Measurements from ENCODE around the gene SH2D3C. TPM values are rescaled to one million over a fixed set of nuclear protein-coding genes. Genes with fewer than 3 reads are reported as not detected.

The SH2D3C gene
- total RNA-seq, 4 donors from 2014 or later, result 1.4 to 22.3 (median 4.1) TPM

DNA sequence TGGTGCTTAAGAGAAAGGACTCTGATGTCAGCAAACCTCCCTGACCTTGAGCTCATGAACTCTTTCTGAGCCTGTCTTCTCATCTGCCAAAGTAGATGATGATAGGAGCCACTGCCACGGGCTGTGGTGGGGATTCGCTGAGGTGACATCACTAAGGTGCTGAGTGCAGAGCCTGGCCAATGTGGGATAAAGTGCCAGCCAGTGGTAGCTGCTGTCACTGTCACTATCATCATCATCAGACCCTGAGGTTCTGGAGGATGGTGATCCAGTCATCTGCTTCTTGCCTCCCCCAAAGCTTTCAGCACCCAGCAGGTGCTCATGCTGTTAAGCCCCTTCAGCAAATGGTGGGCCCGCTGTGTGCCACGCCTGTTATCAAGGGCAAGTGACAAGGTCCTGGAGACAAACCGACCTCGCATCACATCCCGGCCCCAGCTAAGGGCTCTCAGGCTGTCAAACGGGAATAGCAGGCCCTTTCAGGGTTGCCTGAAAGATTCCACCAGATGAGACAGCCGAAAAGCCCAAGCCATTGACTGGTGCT is 30.6 kb upstream of the SH2D3C start:
- peaks cover under 1 to 24% (median 3%) of the 10 kb centered on the region in 4 donors for H3K4me1 ChIP-seq
- no peaks in the 10 kb centered on the region for H3K9me3 ChIP-seq
- peak overlapping the region in 2 of 4 donors; percentile 22 to 46 for H3K4me3 ChIP-seq
- peaks cover 0 to 55% (median 0%) of the 10 kb centered on the region in 3 donors for H3K36me3 ChIP-seq
- peak overlapping the region in 1 of 4 donors; percentile 84 for H3K27ac ChIP-seq
- DNase-seq, result no peak
- TF ChIP-seq POLR2A (IDR thresholded peaks at IDR 0.05), result no peak
- TF ChIP-seq, protein P1, sequence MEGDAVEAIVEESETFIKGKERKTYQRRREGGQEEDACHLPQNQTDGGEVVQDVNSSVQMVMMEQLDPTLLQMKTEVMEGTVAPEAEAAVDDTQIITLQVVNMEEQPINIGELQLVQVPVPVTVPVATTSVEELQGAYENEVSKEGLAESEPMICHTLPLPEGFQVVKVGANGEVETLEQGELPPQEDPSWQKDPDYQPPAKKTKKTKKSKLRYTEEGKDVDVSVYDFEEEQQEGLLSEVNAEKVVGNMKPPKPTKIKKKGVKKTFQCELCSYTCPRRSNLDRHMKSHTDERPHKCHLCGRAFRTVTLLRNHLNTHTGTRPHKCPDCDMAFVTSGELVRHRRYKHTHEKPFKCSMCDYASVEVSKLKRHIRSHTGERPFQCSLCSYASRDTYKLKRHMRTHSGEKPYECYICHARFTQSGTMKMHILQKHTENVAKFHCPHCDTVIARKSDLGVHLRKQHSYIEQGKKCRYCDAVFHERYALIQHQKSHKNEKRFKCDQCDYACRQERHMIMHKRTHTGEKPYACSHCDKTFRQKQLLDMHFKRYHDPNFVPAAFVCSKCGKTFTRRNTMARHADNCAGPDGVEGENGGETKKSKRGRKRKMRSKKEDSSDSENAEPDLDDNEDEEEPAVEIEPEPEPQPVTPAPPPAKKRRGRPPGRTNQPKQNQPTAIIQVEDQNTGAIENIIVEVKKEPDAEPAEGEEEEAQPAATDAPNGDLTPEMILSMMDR (IDR thresholded peaks at IDR 0.05), result no peak
- no peaks in the 10 kb centered on the region for H3K27me3 ChIP-seq

DNA sequence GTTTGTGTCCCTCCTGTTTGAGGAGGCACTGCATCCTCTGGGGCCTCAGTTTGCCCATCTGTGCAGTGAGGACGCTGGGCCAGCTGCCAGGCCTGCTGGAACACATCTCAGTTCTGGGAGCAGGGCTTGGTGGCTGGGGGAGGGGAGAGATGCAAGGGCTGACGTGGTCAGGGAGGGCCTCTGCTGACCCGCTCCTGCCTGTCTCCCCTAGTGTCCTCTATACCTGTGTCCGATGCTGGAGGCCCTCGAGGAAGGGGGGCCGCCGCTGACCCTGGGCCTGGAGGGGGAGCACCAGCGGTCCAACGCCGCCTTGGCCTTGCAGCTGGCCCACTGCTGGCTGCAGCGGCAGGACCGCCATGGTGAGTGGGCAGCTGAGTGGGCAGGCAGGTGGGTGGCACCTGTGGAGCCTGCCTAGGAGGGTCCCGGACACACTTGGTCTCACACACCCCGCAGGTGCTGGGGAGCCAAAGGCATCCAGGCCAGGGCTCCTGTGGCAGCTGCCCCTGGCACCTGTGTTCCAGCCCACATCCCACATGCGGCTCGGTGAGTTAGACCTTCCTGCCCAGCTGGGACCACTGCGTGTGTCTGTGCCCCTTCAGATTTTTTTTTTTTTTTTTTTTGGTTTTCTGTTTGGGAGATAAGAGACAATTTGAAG is 30.0 kb upstream of the SH2D3C start:
- no peak for TF ChIP-seq POLR2A (IDR thresholded peaks at IDR 0.05)
- TF ChIP-seq, protein P1 (IDR thresholded peaks at IDR 0.05), result no peak
- no peaks in the 10 kb centered on the region for H3K27me3 ChIP-seq
- peaks cover 0 to 49% (median 0%) of the 10 kb centered on the region in 3 donors for H3K36me3 ChIP-seq

DNA sequence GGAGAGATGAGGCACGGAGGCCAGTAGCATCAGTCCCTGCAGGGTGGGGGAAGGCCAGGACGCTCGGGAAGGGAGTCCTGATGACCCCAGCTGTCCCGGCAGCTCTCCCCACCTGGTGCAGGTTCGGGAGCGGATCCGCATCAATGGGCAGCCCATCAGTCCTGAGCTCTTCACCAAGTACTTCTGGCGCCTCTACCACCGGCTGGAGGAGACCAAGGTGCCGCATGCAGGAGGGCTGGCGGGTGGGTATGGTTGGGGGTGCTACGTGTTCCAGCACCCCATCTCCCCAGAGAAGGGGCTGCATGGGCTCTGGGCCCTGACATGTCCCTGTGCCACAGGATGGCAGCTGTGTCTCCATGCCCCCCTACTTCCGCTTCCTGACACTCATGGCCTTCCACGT is 28.4 kb upstream of the SH2D3C start:
- Histone ChIP-seq H3K27me3 (no peaks in the 10 kb centered on the region), H3K4me1 (peaks cover 7 to 35% (median 13%) of the 10 kb centered on the region in 4 donors), H3K36me3 (peaks cover 0 to 33% (median 0%) of the 10 kb centered on the region in 3 donors), H3K9me3 (no peaks in the 10 kb centered on the region), H3K4me3 (no peak overlapping the region), H3K27ac (no peak overlapping the region)
- no peak for DNase-seq
- TF ChIP-seq, protein P1 (IDR thresholded peaks at IDR 0.05), result no peak
- TF ChIP-seq POLR2A (IDR thresholded peaks at IDR 0.05), result no peak

More for the DNA sequence above, 30.0 kb upstream of the SH2D3C start:
- H3K4me3 ChIP-seq, result no peak overlapping the region
- no peak for DNase-seq
- no peak overlapping the region for H3K27ac ChIP-seq
- no peaks in the 10 kb centered on the region for H3K9me3 ChIP-seq
- H3K4me1 ChIP-seq, result peaks cover 6 to 30% (median 8%) of the 10 kb centered on the region in 4 donors

DNA sequence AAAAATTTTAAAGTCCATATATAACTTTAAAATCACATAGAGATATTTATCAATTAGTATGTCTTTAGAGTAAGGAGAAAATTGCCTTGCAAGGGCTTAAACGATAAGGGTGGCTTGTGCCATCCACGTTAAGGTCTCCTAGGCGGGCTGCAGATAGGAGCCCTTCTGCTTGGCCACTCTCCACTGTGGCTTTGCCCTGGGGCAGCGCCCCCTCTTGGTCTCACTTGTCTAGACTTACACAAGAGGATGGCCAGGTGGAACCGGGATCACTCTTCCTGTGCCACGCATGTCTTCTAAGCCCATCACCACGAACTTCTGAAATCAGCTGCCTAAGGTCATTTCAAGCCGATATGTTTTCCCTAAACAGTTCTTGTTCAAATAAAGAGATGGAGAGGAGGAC is 27.2 kb upstream of the SH2D3C start:
- Histone ChIP-seq H3K4me1 (peaks cover 10 to 38% (median 13%) of the 10 kb centered on the region in 4 donors), H3K27ac (no peak overlapping the region), H3K9me3 (no peaks in the 10 kb centered on the region), H3K4me3 (no peak overlapping the region), H3K36me3 (peaks cover 0 to 30% (median 0%) of the 10 kb centered on the region in 3 donors), H3K27me3 (no peaks in the 10 kb centered on the region)
- TF ChIP-seq, protein P1 (IDR thresholded peaks at IDR 0.05), result peak in 3 of 6 experiments; percentile 24 to 32 (median 31)
- no peak for TF ChIP-seq POLR2A (IDR thresholded peaks at IDR 0.05)
- peak; percentile 49 to 74 (median 51) for DNase-seq

DNA sequence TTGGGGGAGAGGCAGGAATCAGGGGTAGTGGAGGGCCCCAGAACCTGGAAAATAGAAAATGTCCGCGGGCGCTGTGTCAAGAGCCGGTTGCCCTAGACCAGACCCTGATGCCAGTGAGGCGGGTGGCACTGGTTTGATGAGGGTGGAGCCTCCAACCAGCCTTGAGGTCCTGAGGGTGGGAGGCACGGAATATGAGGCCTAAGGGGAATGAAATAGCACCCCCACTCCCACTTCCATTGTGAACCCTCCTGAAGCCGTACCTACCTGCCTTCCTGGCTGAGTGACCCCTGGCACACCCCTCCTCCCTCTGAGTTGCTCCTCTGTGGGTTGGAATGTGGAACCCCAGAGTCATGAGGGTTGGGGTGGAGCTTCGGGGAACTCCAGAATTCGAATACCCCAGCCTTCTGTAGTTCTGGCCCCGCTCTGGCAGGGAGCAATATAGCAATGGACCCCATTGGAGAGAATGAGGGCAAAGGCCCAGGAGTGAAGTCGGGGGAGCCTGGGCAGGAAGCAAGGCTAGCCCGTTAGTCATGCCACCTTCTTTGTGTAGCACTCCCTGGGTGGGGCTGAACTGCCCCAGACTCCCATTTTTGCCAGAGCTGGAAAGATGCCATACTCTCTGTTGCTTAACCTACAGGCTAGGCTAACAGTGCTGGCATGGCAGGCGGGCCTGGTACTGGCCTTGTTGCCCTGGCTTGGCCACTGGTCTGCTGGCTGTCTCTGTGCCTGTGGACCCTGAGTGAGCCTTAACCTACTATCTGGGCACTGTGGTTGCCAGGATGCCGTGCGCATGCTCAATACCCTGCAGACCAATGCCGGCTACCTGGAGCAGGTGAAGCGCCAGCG is 25.3 kb upstream of the SH2D3C start:
- H3K4me3 ChIP-seq, result peak overlapping the region; percentile 54 to 82 (median 76)
- peaks cover 7 to 28% (median 13%) of the 10 kb centered on the region in 4 donors for H3K4me1 ChIP-seq
- H3K27ac ChIP-seq, result peak overlapping the region; percentile 82 to 93 (median 92)
- DNase-seq, result no peak
- no peak for TF ChIP-seq POLR2A (IDR thresholded peaks at IDR 0.05)
- TF ChIP-seq, protein P1 (IDR thresholded peaks at IDR 0.05), result no peak
- no peaks in the 10 kb centered on the region for H3K9me3 ChIP-seq
- H3K36me3 ChIP-seq, result peaks cover 0 to 22% (median 0%) of the 10 kb centered on the region in 3 donors
- H3K27me3 ChIP-seq, result no peaks in the 10 kb centered on the region

Data from Peyer's patch (tissue), 4 donors.